ENCODE data around the gene XCL2. TPM values are rescaled to one million over a fixed set of nuclear protein-coding genes. Genes with fewer than 3 reads are reported as not detected.
"Not testable (repeated sequence)": the region's sequence is repeated elsewhere in the genome, so short reads cannot be mapped to it uniquely, and the experiment has no call there.

The XCL2 gene
- total RNA-seq, 3 donors from 2014 or later: 0.58 to 3.3 (median 1.3) TPM

GRCh38 chr1:168554603-168555483 lies 11.0 kb upstream of the XCL2 start:
- Histone ChIP-seq H3K4me1 (ENCODE audit: low read depth) (no peaks in the 10 kb centered on the region), H3K4me3 (no peak overlapping the region), H3K9me3 (no peaks in the 10 kb centered on the region), H3K36me3 (ENCODE audit: low read depth) (no peaks in the 10 kb centered on the region)
- TF ChIP-seq CTCF (IDR thresholded peaks at IDR 0.05): no peak
- no peak for DNase-seq
- intact Hi-C loops (cut with DNase I, micrococcal nuclease): no loop called here
- no peak for ATAC-seq

- Histone ChIP-seq H3K4me1 (ENCODE audit: low read depth) (no peaks in the 10 kb centered on the region), H3K4me3 (no peak overlapping the region), H3K9me3 (no peaks in the 10 kb centered on the region), H3K36me3 (ENCODE audit: low read depth) (no peaks in the 10 kb centered on the region)
- no peak for ATAC-seq
- TF ChIP-seq CTCF (IDR thresholded peaks at IDR 0.05): no peak
- DNase-seq: no peak
- intact Hi-C loops (cut with DNase I, micrococcal nuclease): no loop called here
Measured at GRCh38 chr1:168553680-168554553, 10.1 kb upstream of the XCL2 start.

GRCh38 chr1:168552961-168553360 lies 9.2 kb upstream of the XCL2 start:
- Histone ChIP-seq H3K9me3 (no peaks in the 10 kb centered on the region), H3K4me1 (ENCODE audit: low read depth) (no peaks in the 10 kb centered on the region), H3K4me3 (no peak overlapping the region), H3K36me3 (ENCODE audit: low read depth) (no peaks in the 10 kb centered on the region)
- no peak for TF ChIP-seq CTCF (IDR thresholded peaks at IDR 0.05)
- no peak for DNase-seq
- no peak for ATAC-seq
- intact Hi-C loops (cut with DNase I, micrococcal nuclease): no loop called here

GRCh38 chr1:168551688-168552087 lies 7.9 kb upstream of the XCL2 start:
- intact Hi-C loops (cut with DNase I, micrococcal nuclease): no loop called here
- DNase-seq (no peak), ATAC-seq (no peak)
- H3K36me3 ChIP-seq (ENCODE audit: low read depth): no peaks in the 10 kb centered on the region
- H3K4me1 ChIP-seq (ENCODE audit: low read depth): no peaks in the 10 kb centered on the region
- no peaks in the 10 kb centered on the region for H3K9me3 ChIP-seq
- no peak overlapping the region for H3K4me3 ChIP-seq
- TF ChIP-seq CTCF (IDR thresholded peaks at IDR 0.05): no peak

- Histone ChIP-seq H3K36me3 (ENCODE audit: low read depth) (no peaks in the 10 kb centered on the region), H3K9me3 (no peaks in the 10 kb centered on the region), H3K4me1 (ENCODE audit: low read depth) (no peaks in the 10 kb centered on the region), H3K4me3 (no peak overlapping the region)
- ATAC-seq: no peak
- intact Hi-C loops (cut with DNase I, micrococcal nuclease): no loop called here
- no peak for DNase-seq
- TF ChIP-seq CTCF (IDR thresholded peaks at IDR 0.05): no peak
Measured at GRCh38 chr1:168550971-168551370, 7.2 kb upstream of the XCL2 start.

GRCh38 chr1:168546553-168546895 lies 2.7 kb upstream of the XCL2 start:
- H3K4me3 ChIP-seq; H3K4me1 ChIP-seq (ENCODE audit: low read depth); DNase-seq; intact Hi-C loops (cut with DNase I, micrococcal nuclease); H3K9me3 ChIP-seq; H3K36me3 ChIP-seq (ENCODE audit: low read depth); ATAC-seq: not testable (repeated sequence)

GRCh38 chr1:168545678-168546552 lies 2.1 kb upstream of the XCL2 start:
- ATAC-seq (peak; percentile 78), DNase-seq (peak in 1 of 3 donors; percentile 67)
- intact Hi-C loops (cut with DNase I, micrococcal nuclease): not testable (repeated sequence)

GRCh38 chr1:168542978-168543377 lies 819 bp downstream of the XCL2 start:
- H3K9me3 ChIP-seq; ATAC-seq; DNase-seq; H3K36me3 ChIP-seq (ENCODE audit: low read depth); intact Hi-C loops (cut with DNase I, micrococcal nuclease); H3K4me3 ChIP-seq; H3K4me1 ChIP-seq (ENCODE audit: low read depth): not testable (repeated sequence)

More at GRCh38 chr1:168545678-168546552, 2.1 kb upstream of the XCL2 start:
- not testable (repeated sequence) for H3K9me3 ChIP-seq; H3K4me3 ChIP-seq; H3K36me3 ChIP-seq (ENCODE audit: low read depth); H3K4me1 ChIP-seq (ENCODE audit: low read depth)
